SW480 (cell line): ENCODE data around the gene TBRG1.

Experiments used
- DNase-seq: peaks from one replicate; pipeline ENCODE4 v3.0.0-alpha.2; 2016; ENCODE audit warnings: low spot score

The TBRG1 gene

DNA sequence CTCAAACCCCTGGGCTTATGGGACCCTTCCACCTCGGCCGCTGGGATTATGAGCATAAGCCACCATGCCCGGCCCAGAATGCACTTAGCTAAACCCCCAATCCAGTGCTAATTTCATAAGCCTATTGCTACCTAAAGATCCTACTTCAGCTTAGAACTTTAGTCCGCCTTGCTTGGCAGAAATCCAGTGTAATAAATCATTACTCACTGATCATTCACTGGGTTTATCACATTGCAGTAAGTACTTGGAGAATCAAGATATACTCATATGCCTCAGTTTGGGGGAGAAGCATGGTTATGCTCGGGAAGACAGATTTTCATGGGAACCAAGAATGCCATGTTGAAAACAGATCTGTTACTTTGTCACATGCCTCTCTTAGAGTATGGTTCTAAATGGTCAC lies 3.8 kb upstream of the TBRG1 start:
- no peak for DNase-seq

GRCh38 chr11:124623861-124624525 lies 1.3 kb downstream of the TBRG1 start:
- DNase-seq = no peak

- DNase-seq = no peak
Measured at GRCh38 chr11:124625504-124626168, 3.0 kb downstream of the TBRG1 start.

DNA sequence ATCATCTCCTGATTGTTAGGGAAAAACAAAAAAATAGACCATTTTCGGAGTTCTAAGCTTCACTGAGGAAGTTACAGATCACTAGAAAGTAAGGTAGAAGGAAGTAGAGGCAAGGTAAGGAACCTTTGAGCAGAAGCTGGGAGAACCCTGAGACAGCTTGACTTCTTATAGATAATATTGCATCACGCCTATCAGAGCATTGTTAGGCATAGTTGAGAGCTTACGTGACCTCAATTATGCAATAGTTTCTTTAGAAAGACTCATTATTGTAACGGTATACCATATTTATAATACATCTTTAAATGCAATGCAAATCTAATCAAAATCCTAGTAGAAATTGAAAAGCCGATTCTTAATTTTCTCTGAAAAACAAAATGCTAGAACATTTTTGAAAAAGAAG lies 4.9 kb downstream of the TBRG1 start:
- no peak for DNase-seq

DNA sequence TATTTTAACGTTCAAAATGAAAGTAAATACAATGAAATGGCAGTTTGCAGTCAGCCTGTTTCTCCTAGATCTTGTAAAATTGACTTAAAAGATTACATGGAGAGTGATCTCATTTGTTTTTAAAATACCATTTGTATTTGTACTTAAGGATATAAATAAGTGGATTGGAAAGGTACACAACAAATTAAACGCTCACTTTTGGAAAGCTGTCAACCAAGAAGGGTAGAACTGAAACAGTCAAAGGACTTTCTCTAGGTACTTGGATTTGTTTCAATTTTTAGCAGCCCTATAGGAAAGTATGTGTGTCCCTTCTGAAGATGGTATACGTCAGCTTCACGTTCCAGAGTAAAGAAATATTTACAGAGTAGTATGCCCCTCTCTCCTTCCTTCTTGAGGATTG lies 7.3 kb downstream of the TBRG1 start:
- no peak for DNase-seq

- peak; percentile 7 for DNase-seq
Measured at GRCh38 chr11:124633355-124633754, 10.7 kb downstream of the TBRG1 start.

DNA sequence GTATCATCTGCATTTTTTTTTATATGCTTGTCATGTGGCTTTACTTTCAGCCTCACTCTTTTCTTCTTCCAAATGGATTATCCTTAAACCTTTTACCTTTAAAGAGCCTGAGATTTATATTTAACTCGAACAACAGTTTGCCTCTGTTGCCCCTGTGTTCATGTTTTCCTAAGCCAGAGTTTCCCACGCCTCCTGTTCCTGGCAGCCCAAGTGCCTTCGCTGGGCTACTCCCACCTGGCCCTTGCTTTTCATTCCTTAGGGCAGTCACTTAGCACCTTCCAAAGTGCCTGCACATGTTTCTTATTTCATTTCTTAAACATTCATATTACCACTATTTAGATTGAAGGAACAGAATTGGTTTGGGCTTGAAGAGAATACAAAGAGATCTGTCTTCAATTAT lies 13.3 kb downstream of the TBRG1 start:
- no peak for DNase-seq

GRCh38 chr11:124638500-124638899 lies 15.8 kb downstream of the TBRG1 start:
- no peak for DNase-seq

DNA sequence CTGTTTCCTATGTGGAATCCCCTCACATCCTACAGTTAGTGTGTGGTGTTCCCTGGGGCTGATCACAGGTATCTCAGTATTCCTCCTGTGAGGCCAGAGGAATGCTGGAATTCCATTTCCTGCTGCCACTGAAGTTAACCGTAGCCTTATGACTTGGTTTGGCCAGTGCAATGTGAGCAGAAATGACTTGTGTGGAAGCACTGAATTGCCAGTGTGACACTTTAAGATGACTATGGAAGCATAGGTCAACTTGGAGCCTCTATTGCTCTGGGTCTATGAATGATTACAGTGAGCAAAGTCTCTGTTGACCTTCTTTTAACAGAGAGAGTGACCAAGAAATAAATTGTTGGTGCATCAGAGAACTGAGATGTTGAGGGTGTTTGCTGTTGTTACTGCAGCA lies 16.5 kb downstream of the TBRG1 start:
- DNase-seq = no peak

- no peak for DNase-seq
Measured at GRCh38 chr11:124640666-124641065, 18.0 kb downstream of the TBRG1 start.

- no peak for DNase-seq
Measured at GRCh38 chr11:124642628-124643027, 20.0 kb downstream of the TBRG1 start.

GRCh38 chr11:124643042-124643604 lies 20.5 kb downstream of the TBRG1 start:
- DNase-seq = no peak

DNA sequence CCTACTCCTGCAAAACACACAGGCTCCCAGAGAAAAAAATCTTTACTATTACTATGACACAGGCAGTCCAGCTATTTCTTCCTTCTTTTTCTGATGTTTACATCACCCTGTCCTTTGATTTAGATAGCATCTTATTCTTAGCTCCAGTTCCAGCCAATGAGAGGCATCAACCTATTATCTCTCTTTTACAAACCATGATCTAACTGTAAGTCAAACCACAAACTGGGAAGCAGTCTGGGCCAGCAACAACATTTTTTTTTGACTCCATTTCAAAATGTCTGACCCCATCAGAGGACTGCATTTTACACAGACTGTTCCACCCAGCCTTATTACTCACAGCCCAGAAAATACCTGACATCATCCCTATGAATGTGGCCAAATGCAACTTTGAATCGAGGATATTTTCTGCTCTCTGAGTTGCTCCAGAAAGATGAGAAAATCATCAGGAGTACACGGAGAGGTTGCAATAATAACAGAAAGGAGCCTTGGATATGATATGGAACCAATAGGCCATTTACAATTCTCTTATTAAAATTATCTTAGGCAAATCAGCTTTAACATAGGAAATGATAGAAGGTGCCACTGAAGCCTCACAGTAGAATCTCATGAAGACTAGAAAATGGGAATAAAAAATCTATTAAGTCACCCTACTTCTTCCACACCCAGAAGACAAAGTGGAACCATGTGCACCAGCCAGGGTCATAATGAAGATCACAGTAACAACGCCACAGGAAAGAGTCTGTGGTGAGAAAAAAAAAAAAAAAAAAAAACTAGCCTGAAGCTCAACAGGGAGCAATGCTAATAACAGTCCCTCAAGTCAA lies 21.2 kb downstream of the TBRG1 start:
- DNase-seq = no peak

DNA sequence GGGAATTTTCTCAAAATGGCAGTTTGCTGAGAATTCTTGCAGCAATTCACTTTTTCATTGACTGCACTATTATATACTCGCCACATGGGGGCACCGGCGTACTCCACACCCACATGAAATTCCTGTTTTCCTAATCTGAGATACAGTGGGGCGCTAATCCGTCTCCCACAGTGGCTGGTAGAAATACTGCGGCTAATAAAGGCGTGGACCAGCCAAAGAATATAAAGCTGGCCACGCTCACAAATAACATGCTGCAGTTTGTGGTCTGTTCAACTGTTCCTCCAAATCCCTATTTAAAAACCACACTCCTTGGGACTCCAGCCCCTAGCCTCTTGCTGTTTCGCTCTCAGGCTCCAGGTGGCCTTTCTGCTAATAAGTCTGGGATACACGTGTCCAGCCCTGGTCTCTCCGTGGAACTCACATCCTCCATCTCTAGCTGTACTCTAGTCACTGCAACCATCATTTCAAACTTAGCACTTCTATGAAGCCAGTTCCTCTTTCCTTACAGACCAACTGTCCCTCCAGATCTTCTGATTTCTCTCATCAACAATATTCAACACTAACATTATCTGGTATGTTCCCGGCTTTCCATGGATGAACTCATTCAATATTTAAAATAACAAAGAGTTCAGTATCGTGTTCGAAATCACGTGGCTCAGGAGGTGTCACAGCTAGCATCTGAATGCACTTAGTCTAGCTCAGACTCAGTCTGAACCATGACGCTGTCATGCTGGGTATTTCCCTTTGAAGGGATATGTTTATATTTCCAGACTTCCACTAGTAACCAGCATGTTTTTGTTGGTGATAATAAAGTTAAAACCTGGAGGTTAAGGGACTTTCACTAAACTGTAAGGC lies 22.0 kb downstream of the TBRG1 start:
- peak; percentile 71 for DNase-seq

DNA sequence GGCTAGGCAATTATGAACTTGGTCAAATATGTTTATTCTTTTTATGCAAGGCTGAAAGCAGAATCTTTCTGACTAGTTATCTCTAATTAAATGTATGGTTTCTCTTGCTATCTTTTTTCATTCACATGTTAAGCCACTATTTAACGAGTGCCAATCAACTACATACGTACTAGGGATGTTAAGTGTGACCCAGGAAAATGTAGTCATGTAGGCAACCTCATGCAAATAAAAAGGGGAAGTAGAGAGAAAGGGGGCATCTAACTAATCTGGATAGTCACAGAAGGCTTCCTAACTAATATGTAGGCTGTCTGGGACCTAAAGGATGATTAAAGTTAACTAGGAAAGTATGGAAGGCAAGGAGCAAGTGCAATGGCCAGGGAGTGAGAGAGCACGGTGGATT lies 23.5 kb downstream of the TBRG1 start:
- no peak for DNase-seq

DNA sequence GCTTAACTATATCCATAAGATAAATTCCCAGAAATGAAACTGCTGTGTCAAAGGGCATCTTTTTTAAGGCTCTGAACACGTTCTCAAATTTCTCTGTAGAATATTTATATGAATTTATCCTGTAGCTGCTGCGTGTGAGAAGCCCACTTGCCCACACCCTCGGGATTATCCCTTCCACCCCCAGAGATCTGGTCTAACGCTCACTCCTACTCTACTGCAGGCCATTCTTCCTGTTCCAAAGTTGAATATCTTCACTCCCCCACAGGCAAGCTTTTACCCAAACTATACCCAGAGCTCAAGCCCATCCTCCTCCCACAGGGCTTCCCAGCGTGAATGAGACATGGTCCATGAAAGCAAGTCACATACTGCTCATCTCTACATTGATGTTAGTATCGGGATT lies 25.9 kb downstream of the TBRG1 start:
- no peak for DNase-seq

- no peak for DNase-seq
Measured at GRCh38 chr11:124656774-124657630, 34.3 kb downstream of the TBRG1 start.

DNA sequence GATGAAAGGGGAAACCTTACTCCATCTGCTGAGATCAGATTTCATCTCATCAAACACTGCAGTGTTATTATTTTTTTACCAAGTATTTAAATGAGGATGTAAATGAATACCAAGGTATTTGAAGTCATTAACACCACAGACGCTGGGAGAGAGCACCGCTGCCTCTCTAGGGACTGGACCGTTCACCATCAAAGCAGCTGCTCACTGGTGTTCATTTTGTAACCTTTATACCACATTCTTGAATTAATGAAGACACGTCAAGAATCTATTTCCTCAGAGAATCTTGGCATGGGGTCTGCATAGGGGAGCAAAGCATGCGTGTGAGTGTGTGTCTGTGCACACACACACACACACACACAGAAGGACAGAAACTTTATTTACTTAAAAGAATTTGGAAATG lies 35.2 kb downstream of the TBRG1 start:
- DNase-seq = no peak

DNA sequence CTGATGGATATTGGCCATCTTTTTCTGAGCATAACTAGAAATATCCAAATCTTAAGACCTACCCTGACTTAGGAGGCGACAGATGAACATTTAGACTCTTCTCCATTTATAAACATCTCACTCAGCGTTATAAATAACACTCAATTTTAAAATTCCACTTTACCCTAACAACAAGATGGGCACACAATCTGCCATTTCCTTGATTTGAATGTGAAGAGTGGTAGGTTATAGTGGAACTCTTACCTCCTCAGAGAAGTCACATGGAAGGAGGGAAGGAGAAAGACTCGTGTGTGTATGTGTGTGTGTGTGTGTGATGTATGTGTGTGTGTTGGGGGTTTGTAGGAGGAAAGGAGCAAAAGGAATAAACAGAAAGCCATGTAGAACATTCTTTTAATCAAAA lies 35.8 kb downstream of the TBRG1 start:
- no peak for DNase-seq

DNA sequence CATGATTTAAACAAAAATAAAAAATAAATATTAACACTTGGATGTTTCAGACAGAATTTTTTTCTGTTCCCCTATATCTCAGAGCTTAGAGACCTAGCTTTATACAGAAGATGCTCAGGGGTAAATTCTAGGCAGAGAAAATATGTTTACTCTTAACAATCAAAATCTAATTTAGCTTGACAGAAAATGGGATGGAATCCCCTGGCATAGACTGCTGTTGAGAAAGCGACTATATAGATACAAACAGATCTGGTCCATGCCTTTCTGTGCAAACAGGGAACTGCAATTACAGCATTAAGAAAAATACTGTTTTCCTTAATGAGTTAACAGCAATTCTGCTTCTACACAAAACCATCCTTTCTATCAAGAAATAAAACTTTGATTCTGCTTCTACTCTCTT lies 36.3 kb downstream of the TBRG1 start:
- DNase-seq = no peak

DNA sequence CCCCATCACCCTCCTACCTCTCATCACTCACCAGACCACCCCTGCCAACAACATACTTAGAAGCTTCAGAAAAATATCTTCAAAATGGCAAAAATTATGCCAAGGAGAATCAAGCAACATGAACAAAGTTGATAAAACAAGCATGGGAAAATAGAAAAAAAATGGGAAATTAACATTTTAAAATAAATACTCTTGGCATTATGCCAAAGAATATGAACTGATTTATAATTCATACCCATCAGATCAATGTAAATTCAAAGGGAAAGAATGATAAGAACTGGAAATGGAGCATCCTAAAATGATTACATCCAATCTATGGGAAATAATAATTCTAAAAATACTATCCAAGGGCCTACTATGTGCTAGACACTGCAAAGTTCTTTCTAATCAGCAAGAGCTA lies 38.9 kb downstream of the TBRG1 start:
- no peak for DNase-seq
